HL-60/S4 treated with retinoic acid at 250 ng/mL for 4 days and 3 days (cell line): ENCODE results near the gene PLXNA1.

Experiments
- in situ Hi-C: fragments of 300-500 bp; cut with MboI; formaldehyde crosslinking; loops from 2 replicates; pipeline ENCODE4 v1.7.0; 2022; ENCODE audit warnings: low sequenced_read_pairs

Gene PLXNA1

DNA sequence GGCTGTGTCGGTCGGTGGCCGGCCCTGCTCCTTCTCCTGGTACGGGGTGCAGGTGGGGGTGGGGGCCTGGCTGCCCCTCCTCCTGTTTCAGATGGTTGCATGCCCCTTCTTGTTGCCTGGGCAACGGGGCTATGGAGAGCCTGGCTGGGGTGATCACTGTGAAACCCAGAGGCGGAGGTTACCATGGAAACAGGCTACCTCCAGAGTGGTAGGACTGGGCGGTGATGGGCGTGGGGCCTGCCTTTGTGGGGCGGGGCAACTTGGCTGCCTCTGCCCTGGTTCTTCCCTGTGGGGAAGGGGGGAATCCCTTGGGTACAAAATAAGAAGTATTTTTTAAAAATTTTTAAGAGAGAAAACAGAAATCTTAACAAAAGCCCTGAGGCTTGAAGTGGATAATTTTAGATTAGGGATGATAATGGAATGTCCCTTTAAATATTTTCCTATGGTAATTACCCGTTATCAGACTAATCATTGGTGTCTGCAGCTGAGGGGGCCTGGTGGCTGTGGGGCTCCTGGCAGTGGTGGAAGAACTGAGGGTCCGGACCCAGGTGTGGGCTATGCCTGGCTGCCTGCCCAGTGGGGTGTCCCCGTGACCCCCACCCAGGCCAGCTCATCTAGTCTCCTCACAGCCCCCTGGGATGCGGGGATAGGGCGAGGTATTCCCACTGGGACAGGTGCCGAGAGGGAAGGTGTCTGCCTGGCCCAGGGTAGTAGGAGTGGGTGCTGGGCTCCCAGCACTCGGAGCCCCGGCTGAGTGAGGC is 32.5 kb downstream of the PLXNA1 start:
- in situ Hi-C loops, result no loop called here

DNA sequence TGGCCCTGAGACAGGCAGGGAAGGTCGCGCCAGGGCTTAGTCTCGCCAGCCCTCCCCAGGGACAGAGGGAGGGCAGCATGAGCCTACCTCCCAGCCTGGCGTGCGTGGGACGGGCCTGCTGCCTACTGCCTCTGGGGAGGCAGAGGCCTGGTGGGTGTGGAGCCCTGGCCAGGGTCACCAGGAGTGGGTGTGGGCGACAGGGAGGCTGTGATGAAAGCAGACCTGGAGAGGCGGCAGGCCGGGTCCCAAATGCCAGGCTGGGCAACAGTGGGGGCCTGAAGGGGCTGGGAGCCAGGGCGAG is 33.1 kb downstream of the PLXNA1 start:
- in situ Hi-C loops, result no loop called here

DNA sequence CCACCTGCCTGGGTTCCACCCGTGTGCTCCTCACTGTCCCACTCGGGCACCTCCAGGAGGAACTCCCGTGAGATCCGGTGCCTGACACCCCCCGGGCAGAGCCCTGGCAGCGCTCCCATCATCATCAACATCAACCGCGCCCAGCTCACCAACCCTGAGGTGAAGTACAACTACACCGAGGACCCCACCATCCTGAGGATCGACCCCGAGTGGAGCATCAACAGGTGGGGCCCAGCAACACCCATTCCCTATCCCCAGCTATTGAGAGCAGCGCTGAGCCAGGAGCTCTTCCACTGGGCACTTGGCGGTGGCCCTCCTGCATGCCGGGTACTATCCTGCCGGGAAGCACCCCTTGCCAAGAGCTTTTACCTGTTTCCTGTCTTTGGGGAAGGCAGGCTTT is 33.5 kb downstream of the PLXNA1 start:
- in situ Hi-C loops, result no loop called here

DNA sequence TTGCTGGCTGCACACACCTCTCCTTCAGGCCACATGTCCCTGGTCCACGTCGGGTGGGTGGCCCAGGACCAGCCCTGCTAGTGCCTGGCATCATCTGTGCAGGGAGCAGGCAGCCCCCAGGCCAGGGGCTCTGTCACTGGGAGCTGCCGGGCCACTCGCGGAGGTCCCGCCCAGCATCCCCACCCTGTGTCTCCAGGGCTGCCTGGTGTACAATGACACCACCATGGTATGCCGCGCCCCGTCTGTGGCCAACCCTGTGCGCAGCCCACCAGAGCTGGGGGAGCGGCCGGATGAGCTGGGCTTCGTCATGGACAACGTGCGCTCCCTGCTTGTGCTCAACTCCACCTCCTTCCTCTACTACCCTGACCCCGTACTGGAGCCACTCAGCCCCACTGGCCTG is 34.3 kb downstream of the PLXNA1 start:
- in situ Hi-C loops, result no loop called here

- in situ Hi-C loops, result no loop called here
These were observed 34.9 kb downstream of the PLXNA1 start for GRCh38 chr3:127017781-127018180.

GRCh38 chr3:127018306-127018828 is 35.5 kb downstream of the PLXNA1 start:
- in situ Hi-C loops, result no loop called here

- in situ Hi-C loops, result no loop called here
These were observed 36.5 kb downstream of the PLXNA1 start for GRCh38 chr3:127019449-127019848.

DNA sequence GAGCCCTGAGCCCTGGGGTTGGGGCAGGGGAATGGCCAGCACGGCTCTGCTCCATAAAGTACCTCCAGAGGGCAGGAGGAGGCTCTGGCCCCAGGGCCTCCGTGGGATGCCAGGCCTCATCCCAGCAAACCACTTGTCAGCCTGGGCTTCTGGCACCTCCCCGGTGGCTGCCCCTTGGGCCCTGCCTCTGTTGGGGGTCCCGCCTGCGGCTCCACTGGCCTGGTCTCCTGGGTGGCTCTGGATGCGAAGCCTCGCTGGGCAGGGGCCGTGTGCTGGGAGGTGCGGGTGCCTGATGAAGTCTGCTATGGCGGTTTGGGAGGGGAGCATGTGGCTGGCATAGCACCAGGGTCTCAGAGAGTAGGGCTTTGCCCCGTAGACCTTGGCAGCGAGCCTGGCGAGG is 37.6 kb downstream of the PLXNA1 start:
- in situ Hi-C loops, result no loop called here

- in situ Hi-C loops, result no loop called here
These were observed 39.9 kb downstream of the PLXNA1 start for GRCh38 chr3:127022849-127023248.

DNA sequence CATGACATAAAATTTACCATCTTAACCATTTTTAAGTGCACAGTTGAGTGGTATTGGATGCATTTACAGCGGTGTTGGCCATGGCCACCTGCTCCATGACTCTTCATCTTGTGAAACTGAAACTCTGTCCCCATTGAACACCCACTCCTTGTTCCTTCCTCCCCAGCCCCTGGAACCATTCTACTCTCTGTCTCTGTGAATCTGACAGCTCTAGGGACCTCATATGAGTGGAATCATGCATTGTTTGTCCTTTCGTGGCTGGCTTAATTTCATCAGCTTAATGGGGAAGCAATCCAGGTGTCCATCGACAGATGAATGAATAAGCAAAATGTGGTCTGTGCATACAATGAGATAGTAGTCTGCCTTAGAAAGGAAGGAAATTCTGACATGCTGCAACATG is 42.5 kb downstream of the PLXNA1 start:
- in situ Hi-C loops, result no loop called here

DNA sequence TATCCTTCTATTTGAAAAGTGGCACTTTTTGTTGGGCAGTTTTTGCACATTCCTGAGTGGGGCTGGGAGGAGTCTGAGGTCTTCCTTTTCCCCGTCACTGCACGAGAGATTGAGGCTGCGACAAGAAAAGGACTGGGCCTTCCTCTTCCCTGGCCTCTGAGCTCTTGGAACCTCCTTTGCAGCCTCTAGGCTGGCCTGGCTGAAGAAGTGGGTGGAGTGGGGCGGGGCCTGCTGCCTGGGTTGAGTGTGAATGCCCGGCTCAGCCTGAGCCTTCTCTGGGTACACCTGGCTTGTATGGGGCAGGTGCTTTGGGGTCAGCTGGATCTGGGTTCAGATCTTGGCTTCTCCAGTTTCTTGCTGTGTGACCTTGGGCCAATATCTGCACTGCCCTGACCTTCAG is 43.1 kb downstream of the PLXNA1 start:
- in situ Hi-C loops, result no loop called here

DNA sequence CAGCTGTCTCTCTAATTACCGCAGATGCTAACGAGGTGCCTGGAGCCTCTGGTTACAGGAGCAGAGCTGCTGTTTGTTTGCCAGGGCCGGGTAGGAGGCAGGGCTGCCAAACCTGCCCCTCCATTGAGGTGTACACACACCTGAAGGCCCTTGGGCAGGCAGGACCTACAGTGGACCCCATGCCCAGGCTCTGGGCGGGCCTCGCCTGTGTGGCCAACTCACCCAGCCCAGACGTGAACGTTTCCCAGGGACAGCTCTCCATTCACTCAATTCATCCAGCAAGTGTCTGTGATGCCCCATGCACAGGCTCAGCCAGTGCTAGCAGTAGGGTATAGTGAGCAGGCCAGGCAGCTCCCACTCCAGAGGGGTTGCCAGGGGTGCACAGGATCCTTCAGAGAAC is 43.7 kb downstream of the PLXNA1 start:
- in situ Hi-C loops, result no loop called here

DNA sequence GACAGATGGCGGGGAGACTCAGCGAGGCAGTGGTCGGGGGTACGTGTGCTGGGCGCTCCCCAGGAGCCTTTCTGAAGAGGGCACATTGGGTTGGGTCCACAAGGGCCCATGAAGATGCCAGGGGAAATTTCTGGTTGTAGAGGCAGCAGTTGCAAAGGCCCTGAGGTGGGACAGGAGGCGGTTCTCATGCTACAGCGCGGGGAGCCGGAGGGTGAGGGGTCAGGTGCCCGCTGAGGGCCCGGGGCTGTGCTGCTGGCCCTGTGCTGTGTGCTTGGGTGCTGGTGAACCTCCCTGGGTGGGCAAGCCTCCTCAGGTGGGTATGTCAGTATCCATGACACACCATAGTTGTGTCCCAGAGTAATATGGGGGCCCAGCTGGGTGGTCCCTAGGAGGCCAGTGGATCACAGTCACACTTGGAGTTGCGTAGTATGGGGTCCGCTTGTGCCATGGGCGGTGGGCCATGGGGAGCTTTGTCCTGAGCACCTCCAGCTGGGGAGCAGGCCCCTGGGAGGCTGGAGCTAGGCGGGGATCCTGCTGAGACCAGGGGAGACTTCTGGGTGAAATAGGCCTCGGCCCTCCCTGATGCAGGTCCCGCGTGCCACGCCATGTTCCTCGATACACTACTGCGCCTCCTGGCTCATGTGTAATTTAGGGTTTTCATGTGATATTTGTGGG is 44.3 kb downstream of the PLXNA1 start:
- in situ Hi-C loops, result no loop called here

GRCh38 chr3:127027811-127028548 is 45.1 kb downstream of the PLXNA1 start:
- in situ Hi-C loops, result no loop called here

- in situ Hi-C loops, result no loop called here
These were observed 46.1 kb downstream of the PLXNA1 start for GRCh38 chr3:127028781-127029657.

- in situ Hi-C loops, result no loop called here
These were observed 47.0 kb downstream of the PLXNA1 start for GRCh38 chr3:127029658-127030507.

DNA sequence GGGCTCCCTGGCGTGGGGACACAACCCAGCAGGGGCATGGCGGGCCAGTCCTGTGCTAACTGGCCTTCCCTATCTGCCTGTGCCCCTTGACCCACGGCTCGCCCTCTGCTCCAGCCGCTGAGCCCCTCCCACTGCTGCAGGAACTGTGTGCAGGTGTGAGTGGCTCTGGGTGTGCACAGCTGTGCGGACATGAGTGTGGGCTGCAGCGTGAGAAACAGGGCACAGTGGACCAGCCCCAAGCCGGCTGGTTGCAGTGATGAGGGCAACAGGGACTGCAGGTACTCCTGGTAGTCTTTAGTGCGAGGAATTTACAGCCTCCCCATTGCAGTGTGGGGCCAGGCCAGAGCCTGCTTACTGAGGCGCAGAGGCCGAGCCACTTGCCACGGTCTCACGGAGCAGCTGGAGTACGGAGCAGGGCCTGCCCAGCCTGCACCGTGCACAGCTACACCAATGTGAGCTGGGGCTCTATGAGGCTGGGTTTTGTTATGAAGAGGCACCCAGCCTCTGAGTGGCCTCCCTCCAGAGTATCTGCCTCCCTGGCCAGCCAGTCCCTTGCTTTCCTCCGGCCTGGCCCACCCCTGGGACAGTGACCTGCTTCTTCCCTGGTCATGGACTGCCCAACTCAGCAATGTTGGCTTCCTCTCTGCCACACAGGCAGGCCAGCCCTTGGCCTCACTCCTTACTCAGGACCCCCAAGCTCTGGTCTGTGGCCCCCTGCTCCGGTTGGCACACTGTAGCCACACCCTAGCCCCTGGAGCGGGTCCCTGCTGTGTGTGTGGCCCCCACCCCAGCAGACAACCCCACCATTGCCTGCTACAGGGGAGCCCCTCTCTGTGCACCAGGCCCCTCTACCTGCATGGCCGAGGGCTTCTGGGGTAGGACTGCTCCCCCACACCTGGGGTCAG is 47.8 kb downstream of the PLXNA1 start:
- in situ Hi-C loops, result no loop called here

GRCh38 chr3:127031413-127031810 is 48.5 kb downstream of the PLXNA1 start:
- in situ Hi-C loops, result no loop called here

- in situ Hi-C loops, result no loop called here
These were observed 48.9 kb downstream of the PLXNA1 start for GRCh38 chr3:127031845-127032244.
